HG03342 (cell line): Measurements from ENCODE around the gene NHERF2.

ENCODE experiments used
- ATAC-seq: cut with Tn5 transposase; IDR thresholded peaks from one replicate; pipeline ENCODE4 v1.9.1; 2021; ENCODE audit warnings: mild to moderate bottlenecking, moderate library complexity; ENCODE audit not compliant: unreplicated experiment

NHERF2 gene

GRCh38 chr16:1990351-1991134, 36.2 kb upstream of the NHERF2 start:
- ATAC-seq: no peak

- no peak for ATAC-seq
Measured at GRCh38 chr16:1991135-1991551, 35.6 kb upstream of the NHERF2 start.

GRCh38 chr16:1991588-1991947, 35.1 kb upstream of the NHERF2 start:
- ATAC-seq: no peak

DNA sequence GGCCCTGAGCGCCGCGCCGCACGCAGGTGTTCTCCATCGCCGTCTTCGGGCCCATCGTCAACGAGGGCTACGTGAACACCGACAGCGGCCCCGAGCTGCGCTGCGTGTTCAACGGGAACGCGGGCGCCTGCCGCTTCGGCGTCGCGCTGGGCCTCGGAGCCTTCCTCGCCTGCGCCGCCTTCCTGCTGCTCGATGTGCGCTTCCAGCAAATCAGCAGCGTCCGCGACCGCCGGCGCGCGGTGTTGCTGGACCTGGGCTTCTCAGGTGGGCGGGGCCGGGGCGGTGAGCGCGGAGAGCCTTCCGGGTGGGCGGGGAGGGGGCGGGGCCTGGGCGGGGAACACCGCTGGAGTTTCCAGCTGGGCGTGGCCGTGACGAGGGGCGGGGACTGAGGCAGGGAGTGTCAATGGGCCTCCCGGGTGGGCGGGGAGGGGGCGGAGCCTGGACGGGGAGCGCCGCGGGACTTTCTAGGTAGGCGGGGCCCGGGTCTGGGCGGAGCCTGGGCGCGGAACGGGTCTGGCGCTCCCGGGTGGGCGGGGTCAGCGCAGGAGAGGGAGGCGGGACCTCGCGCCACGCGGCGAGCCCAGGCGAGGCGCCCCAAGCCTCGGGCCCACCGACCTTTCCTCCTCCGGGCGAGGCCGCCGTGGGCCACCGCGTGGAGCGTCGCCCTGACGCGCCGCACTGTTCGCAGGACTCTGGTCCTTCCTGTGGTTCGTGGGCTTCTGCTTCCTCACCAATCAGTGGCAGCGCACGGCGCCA, 34.6 kb upstream of the NHERF2 start:
- ATAC-seq: peak; percentile 49

GRCh38 chr16:1992704-1993317, 33.9 kb upstream of the NHERF2 start:
- ATAC-seq: no peak

DNA sequence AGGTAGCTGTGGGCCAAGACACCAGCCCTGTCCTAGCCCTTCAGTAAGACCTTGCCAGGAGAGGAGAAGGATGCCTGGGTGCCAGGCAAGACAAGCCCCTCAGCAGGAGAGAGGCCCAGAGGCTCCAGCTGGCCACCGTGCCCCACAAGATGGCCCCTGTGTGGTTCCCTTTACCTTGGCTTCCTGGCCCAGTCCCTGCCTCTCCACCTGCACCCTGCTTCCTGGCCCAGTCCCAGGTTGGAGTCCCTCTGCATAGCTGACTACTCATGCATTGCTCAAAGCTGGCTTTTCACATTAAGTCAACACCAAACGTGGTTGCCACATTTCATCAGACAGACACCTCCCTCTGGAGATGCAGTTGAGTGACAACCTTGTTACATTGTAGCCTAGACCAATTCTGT, 33.0 kb upstream of the NHERF2 start:
- ATAC-seq: no peak

- ATAC-seq: no peak
Measured at GRCh38 chr16:1997494-1998359, 29.0 kb upstream of the NHERF2 start.

GRCh38 chr16:1998360-1998835, 28.3 kb upstream of the NHERF2 start:
- no peak for ATAC-seq

DNA sequence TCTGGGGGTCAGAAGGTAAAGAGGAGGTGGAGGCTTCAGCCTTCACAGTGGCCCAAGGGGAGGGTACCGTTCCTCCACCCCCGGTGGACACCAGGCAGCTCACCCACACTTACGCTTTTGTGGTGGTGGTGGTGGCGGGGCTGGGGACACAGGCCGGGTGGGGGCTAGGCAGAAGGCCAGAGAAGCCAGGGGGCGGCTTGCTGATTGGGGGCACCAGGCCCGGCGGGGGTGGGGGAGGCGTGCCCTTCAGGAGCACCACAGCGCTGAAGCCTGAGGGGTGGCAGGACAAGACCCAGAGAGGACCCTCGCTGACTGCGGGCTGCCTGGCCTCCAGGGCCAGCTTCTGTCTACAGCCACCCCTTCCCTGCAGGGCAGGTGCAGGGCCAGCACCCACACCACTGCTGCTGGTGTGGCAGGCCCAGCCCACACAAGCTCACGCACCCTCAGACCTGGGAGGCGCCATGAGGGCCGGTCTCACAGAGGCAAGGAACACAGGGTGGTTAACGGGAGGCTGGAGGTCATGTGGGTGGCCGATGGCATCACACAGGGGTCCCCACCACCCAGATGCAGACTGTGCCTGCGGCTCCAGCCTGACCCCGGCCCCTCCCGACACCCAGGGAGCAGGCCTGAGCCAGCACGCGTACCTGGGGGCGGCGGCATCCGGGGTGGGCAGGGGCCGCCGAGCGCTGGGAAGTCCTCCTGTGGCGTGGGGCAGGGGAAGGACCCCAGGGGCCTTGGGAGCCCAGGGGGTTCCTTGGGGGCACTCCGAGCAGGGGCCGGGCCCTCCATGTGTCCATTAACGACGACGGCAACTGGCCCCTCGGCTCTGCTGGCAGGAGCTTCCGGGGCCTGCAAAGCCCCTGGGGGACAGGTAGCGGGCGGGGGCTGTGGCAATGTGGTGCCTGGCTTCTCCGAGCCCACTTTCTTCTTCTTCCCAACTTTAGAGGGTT, 27.6 kb upstream of the NHERF2 start:
- ATAC-seq: no peak

- ATAC-seq: no peak
Measured at GRCh38 chr16:1999866-2000514, 26.7 kb upstream of the NHERF2 start.

DNA sequence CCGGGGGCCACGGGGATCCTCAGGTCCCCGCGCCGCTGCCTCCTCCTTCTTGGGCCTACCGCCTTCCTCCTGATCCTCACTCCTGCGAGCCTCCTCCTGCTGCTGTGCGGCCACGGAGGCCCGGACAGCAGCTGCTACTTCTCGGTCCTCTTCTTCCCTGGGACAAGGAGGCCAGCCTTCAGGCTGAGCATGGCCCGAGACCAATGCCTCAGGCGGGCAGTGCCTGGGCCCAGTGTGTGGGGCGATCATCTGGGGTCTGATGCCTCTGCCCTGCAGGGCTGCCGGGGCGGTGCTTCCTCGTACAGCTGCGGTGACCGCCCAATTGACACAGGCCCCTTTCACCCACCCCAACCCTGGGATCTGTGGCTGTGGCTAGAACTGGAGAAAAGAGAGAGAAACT, 25.7 kb upstream of the NHERF2 start:
- no peak for ATAC-seq

DNA sequence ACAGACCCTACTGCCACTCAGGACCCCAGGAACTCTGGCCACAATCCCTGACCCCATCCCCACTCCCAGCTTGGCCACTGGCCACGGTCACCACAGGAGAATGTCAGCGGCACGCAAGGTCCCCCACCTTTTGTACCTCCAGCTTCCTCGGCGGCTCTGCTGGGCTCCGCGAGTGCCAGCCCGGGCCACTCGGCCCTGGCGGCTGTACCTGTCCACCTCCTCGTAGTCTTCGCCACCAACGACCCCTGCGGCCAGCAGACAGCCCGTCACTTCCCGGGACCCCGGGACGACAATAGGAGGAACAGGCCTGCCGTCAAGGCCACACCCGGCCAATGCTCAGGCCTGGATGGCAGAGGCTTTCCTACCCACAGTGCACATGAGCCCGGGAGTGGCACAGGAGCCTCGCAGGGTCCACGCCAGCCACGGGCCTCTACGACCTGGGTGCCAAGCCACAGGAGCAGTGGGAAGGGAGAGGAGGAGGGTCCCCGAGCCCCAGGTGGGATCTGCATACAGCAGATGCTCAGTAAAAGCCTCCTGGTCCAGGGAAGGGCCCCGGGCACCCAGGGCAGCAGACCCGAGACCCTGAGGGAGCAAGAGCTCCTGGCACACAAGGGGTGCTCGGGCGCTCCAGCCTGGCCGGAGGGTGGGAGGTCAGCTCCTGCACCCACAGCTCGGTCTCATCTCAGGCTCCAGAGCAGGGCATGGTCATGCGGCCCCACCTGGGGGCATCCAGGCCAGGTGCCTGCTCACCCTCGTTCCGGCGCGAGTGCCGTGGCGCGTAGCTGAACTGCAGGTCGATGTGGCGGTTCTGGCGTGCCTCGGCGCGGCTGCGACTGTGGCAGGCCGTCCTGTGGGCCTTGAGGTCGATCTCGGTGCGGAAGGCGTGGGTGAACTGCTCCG, 25.0 kb upstream of the NHERF2 start:
- ATAC-seq: no peak

DNA sequence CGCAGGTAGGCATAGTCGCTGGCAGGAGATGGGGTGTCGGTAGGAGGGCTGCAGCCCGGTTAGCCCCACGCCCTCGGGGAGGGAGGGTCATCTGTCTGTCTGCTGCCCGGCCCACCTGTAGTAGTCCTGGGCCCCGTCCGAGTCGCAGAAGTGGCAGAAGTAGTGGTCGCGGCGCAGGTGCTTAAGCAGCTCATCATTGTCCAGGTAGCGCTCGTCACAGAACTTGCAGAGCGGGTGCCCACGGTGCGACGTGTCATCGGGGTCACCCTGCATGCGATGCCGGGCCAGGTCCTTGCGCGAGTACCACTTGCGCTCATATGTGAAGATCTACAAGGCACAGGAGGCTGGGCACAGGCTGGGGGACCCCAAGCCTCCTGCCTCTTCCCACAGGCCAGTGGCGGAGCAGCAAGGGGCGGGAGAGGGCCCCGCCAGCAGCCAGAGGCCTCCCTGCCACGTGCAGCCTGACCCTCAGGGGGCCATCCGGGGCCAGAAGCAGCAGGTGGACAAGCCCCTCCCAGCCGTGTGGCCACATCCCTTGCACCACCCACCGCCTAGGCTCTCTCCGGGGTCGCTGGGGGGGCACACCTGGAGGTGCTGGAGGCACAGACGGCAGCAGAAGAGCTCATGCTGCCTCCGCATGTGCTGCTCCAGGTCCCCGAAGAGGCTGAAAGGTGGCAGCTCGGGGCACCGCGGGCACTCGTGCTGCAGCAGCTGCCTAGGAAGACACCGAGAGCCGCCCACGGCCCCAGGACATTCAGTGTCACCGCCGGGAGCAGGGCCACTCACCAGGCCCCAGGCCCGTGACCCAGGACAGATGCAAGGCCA, 24.1 kb upstream of the NHERF2 start:
- no peak for ATAC-seq

- ATAC-seq: no peak
Measured at GRCh38 chr16:2003231-2003826, 23.4 kb upstream of the NHERF2 start.

DNA sequence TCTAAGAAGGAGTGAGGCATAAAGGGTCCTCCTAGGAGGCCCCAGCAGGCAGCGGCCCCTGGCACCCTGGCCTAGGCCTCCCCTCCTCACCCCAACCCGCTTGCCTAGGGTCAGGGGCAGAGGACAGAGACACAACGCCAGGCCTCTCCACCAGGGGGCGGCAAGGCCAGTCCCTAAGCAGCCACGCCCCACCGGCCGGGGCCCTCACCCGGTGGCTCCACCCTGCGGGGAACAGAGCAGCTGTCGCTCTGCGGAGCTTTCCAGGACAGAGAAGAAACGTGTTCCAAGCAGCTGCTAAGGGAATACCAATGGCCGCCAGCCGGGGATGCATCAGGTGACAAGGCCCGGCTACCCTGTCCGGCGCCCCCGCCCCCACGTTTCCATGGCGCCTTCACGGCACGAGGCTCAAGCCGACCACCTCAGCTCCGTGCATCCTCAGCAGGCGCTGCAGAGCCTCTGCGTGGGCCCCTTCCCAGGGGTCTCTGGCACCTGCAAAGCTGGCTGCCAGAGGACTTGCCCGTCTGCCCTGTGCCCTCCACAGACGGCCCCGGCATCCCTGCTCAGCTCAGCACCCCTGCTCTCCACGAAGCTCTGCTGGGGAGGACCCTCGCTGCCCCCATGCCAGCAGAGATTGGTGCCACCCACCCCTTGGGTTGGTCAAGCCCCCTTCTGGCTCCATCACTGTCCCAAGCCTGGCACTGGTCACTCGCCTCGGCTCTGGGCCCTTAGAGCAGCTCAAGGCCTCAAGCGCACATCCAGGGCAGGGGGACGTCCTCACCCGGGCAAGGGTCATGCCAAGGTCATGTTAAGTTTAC, 22.7 kb upstream of the NHERF2 start:
- ATAC-seq: peak; percentile 64
